Ascending aorta (tissue), 2 donors: Measurements from ENCODE around the gene SLC7A1. TPM values are rescaled to one million over a fixed set of nuclear protein-coding genes. Genes with fewer than 3 reads are reported as not detected.

Experiments used
- DNase-seq, 2 donors: peaks; one replicate each; pipeline ENCODE4 v3.0.0-alpha.2; 2019; ENCODE audit warnings: low spot score in 2 of 2
- H3K27ac ChIP-seq, 2 donors: fragments of 200-600 bp; sonication (generic); one replicate each; pipeline ENCODE4 v1.5.1; 2016 to 2017; ENCODE audit warnings: mild to moderate bottlenecking in 1 of 2
- H3K27me3 ChIP-seq: fragments of 200-600 bp; sonication (generic); one replicate; pipeline ENCODE4 v1.5.1; 2017
- H3K36me3 ChIP-seq, 2 donors: fragments of 200-600 bp; sonication (generic); one replicate each; pipeline ENCODE4 v1.5.1; 2016
- H3K4me1 ChIP-seq, 2 donors: fragments of 200-600 bp; sonication (generic); one replicate each; pipeline ENCODE4 v1.5.1; 2016 to 2017; ENCODE audit warnings: mild to moderate bottlenecking in 1 of 2
- H3K4me3 ChIP-seq, 2 donors: fragments of 200-600 bp; sonication (generic); one replicate each; pipeline ENCODE4 v1.5.1; 2016 to 2017; ENCODE audit warnings: mild to moderate bottlenecking in 1 of 2
- H3K9me3 ChIP-seq, 2 donors: fragments of 200-600 bp; sonication (generic); one replicate each; pipeline ENCODE4 v1.5.1; 2016
- intact Hi-C: fragments of 100-400 bp; cut with DNase I; formaldehyde crosslinking; loops from one replicate; pipeline ENCODE4 v1.15.1; 2023
- total RNA-seq: library from RNA; depleted of rRNA; stranded (reverse); fragments of >200 nt; gene quantifications from one replicate; pipeline ENCODE4 v1.1.0, GENCODE V29; 2016
- TF ChIP-seq, protein P1 (sequence below), 3 experiments: fragments of 200-600 bp in 2 of 3; fragments of 450-650 bp in 1 of 3; sonication (generic) in 2 of 3; IDR thresholded peaks; one replicate each; pipeline ENCODE4 v1.5.1; 2016 to 2019; ENCODE audit warnings: antibody characterized with exemption in 3 of 3, mild to moderate bottlenecking in 1 of 3, moderate library complexity in 1 of 3

Gene SLC7A1
- total RNA-seq, 1 donor from 2014 or later: 17.2 TPM

DNA sequence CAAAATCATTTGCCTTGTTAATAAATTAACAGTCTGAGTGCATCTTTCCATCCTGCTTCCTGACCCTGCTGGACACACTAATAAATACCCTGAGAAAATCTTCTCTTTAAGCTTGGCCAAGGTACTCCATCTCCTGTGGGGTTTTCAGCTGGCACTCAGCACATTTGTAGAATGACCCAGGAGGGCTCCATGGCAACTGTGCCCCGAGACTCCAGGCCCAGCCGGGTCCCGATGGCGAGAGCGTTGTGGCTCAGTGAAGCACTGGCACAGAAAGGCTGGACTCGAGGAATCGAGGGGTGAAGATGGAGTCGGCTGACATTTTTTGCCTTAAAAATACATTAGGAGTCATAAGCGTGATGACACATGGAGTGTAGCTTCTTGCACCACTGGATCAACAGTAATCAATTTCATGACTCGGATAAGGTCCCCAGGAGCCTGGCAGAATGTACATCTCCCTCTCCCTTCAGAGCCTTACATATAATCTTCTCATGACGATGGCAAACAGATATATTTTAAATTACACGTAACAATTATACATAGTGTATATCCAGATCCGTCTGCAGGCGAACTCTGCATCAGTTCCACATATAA is 85.4 kb downstream of the SLC7A1 start:
- H3K27me3 ChIP-seq: no peaks in the 10 kb centered on the region
- intact Hi-C loops: loop anchor here (2.0 to 5.0 kb wide), 5 partner anchors 85 to 412 kb away; partner anchors contain the start of gene SLC7A1
- H3K9me3 ChIP-seq: no peaks in the 10 kb centered on the region
- no peak overlapping the region for H3K27ac ChIP-seq
- TF ChIP-seq, protein P1, sequence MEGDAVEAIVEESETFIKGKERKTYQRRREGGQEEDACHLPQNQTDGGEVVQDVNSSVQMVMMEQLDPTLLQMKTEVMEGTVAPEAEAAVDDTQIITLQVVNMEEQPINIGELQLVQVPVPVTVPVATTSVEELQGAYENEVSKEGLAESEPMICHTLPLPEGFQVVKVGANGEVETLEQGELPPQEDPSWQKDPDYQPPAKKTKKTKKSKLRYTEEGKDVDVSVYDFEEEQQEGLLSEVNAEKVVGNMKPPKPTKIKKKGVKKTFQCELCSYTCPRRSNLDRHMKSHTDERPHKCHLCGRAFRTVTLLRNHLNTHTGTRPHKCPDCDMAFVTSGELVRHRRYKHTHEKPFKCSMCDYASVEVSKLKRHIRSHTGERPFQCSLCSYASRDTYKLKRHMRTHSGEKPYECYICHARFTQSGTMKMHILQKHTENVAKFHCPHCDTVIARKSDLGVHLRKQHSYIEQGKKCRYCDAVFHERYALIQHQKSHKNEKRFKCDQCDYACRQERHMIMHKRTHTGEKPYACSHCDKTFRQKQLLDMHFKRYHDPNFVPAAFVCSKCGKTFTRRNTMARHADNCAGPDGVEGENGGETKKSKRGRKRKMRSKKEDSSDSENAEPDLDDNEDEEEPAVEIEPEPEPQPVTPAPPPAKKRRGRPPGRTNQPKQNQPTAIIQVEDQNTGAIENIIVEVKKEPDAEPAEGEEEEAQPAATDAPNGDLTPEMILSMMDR (IDR thresholded peaks at IDR 0.05): no peak
- H3K4me3 ChIP-seq: no peak overlapping the region
- H3K4me1 ChIP-seq: peaks cover 0 to 3% of the 10 kb centered on the region in 2 donors
- H3K36me3 ChIP-seq: peaks cover 12 to 23% of the 10 kb centered on the region in 2 donors
- no peak for DNase-seq

DNA sequence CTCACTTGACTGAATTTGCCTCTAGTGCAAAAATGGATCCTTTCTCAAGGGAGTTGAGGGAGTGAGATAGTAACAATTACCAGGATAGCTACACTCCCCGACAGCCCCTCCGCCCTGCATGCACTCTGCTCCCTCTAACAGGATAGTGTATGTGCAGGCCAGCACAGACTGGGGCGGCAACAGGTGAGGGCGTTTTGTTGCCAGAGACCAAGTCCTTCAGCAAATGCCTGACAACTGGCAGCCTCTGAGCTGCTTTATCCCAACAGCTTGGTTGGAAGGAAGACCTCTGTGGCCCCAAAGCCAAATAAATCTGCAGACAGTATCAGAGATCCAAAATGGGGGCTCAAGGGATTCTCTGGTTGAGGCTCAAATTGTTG is 86.6 kb downstream of the SLC7A1 start:
- no peak for DNase-seq
- Histone ChIP-seq H3K4me3 (no peak overlapping the region), H3K27me3 (no peaks in the 10 kb centered on the region), H3K27ac (no peak overlapping the region), H3K4me1 (peaks cover 0 to 3% of the 10 kb centered on the region in 2 donors), H3K36me3 (peaks cover 0 to 15% of the 10 kb centered on the region in 2 donors), H3K9me3 (no peaks in the 10 kb centered on the region)
- intact Hi-C loops: loop anchor here (1.0 to 5.0 kb wide), 5 partner anchors 86 to 606 kb away; partner anchors contain the start of gene SLC7A1
- TF ChIP-seq, protein P1 (IDR thresholded peaks at IDR 0.05): no peak

DNA sequence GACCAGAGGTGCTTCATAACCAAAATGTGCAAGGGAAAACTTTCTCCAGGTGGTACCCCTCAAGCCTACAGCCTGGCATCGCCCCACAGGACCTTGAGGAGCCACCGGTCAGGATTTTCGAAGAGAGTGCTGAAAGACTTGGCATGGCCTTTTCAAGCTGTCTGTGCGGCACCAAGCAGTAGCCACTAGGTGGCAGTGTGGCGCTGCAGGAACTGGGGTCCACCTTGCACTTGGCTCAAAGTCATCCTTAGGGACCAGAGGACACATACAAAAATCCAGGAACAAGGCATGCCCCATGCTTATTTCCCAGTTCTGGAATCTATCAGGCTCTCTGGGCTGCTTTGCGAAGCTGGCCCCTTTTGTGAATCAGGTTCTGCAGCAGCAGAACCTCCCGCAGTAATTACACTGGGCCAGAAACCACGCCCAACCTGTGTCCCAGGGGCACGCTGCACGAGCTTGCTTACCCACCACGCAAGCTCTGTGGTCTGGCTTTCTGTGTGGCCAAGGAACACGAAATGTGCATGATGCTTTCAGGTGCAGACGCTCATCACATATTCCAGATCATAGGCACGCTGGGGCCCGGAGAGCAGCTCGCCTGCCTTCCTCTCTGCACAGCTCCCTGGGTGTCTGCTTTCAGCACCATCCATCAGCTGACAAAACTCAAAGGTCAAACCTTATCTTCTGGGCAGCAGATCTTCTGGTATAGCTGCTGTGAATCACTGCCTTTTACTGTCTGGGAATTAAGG is 87.2 kb downstream of the SLC7A1 start:
- intact Hi-C loops: loop anchor here (1.0 to 5.0 kb wide), 5 partner anchors 86 to 607 kb away; partner anchors contain the start of gene SLC7A1

DNA sequence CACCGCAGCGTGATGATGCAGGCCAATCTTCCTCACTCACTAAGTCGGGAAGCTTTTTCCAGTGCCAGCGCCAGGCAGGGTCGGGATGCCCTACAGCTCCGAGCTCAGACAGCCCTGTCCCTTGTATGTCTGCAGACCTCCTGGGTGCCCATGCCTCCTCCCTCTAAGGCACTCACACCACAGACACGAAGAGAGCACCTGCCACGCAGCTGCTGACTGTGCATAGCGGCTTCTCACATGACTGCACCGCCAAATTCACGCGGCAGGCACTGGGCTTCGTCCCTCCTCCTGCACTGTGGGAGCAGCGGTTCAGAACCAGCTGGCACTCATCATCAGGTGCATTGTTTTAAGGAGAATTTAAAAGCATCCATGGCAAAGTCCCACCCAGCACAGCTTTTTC is 88.1 kb downstream of the SLC7A1 start:
- Histone ChIP-seq H3K36me3 (peaks cover 0 to 16% of the 10 kb centered on the region in 2 donors), H3K4me3 (no peak overlapping the region), H3K4me1 (peaks cover 0 to 3% of the 10 kb centered on the region in 2 donors), H3K27ac (peak overlapping the region in 1 of 2 donors; percentile 5), H3K27me3 (no peaks in the 10 kb centered on the region), H3K9me3 (no peaks in the 10 kb centered on the region)
- intact Hi-C loops: loop anchor here (5.0 kb wide), 2 partner anchors 265 to 415 kb away; no protein-coding TSS in a partner anchor
- DNase-seq: no peak
- TF ChIP-seq, protein P1 (IDR thresholded peaks at IDR 0.05): no peak

More for the DNA sequence above, 87.2 kb downstream of the SLC7A1 start:
- peaks cover 0 to 3% of the 10 kb centered on the region in 2 donors for H3K4me1 ChIP-seq
- peak in 1 of 2 donors; percentile 89 for DNase-seq
- H3K9me3 ChIP-seq: no peaks in the 10 kb centered on the region
- H3K27me3 ChIP-seq: no peaks in the 10 kb centered on the region
- H3K27ac ChIP-seq: no peak overlapping the region
- TF ChIP-seq, protein P1 (IDR thresholded peaks at IDR 0.05): peak; percentile 83 to 99 (median 95)
- H3K4me3 ChIP-seq: peak overlapping the region in 1 of 2 donors; percentile 16
- peaks cover 0 to 12% of the 10 kb centered on the region in 2 donors for H3K36me3 ChIP-seq

DNA sequence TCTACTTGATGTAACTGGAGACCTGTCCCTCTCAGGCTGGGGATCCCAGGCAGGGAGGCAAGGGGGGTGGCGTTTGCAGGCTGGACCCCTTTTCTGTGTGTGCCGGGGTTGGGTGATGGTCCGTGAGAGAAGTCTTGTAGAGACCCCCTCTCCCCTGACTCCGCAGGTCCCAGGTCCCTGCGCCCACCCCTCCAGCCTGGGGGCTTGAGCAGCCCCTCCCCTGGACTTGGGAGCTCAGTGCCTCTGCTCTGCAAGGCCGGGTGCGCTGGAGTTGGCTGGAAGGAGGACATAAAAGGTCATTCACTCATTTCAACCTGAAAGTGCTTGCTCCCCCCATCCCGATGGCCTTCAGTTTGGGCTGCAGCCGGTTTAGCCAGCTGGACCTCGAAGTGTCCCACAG is 89.5 kb downstream of the SLC7A1 start:
- Histone ChIP-seq H3K27ac (no peak overlapping the region), H3K9me3 (no peaks in the 10 kb centered on the region), H3K4me3 (no peak overlapping the region), H3K27me3 (no peaks in the 10 kb centered on the region), H3K4me1 (peaks cover 0 to 3% of the 10 kb centered on the region in 2 donors), H3K36me3 (peaks cover 0 to 22% of the 10 kb centered on the region in 2 donors)
- TF ChIP-seq, protein P1 (IDR thresholded peaks at IDR 0.05): no peak
- intact Hi-C loops: loop anchor here (5.0 kb wide), 2 partner anchors 266 to 416 kb away; no protein-coding TSS in a partner anchor
- no peak for DNase-seq
